Measurements from ENCODE around the gene CSF1.

DNA sequence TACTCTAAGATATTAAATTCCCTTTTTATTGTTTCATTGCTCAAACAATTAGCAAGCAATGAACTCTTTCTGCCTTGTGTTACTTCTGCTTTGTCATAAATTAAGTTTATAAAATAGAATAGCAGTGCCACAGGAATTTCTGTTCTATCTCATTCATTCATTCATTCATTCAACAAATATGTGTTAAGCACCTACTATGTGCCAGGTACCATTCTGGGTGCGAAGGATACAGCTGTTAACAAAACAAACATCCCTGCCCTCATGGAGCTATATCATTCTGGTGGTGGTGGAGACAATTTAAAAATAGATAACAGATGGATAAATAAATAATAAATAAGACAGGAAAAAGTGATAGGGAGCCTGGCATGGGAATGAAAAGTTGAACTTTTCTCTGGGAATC, 39.4 kb downstream of the CSF1 start:
- TF ChIP-seq, protein P1, sequence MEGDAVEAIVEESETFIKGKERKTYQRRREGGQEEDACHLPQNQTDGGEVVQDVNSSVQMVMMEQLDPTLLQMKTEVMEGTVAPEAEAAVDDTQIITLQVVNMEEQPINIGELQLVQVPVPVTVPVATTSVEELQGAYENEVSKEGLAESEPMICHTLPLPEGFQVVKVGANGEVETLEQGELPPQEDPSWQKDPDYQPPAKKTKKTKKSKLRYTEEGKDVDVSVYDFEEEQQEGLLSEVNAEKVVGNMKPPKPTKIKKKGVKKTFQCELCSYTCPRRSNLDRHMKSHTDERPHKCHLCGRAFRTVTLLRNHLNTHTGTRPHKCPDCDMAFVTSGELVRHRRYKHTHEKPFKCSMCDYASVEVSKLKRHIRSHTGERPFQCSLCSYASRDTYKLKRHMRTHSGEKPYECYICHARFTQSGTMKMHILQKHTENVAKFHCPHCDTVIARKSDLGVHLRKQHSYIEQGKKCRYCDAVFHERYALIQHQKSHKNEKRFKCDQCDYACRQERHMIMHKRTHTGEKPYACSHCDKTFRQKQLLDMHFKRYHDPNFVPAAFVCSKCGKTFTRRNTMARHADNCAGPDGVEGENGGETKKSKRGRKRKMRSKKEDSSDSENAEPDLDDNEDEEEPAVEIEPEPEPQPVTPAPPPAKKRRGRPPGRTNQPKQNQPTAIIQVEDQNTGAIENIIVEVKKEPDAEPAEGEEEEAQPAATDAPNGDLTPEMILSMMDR (IDR thresholded peaks at IDR 0.05), result no peak
- TF ChIP-seq POLR2A (IDR thresholded peaks at IDR 0.05), result no peak

Data from thyroid gland (tissue), 4 donors.